ENCODE results near the gene KCNS1.

The KCNS1 gene

GRCh38 chr20:45042978-45043377 lies 57.9 kb downstream of the KCNS1 start:
- no peak for TF ChIP-seq CTCF (IDR thresholded peaks at IDR 0.05)
- Histone ChIP-seq H3K36me3 (peaks cover 33% of the 10 kb centered on the region), H3K9me3 (no peaks in the 10 kb centered on the region), H3K27ac (no peak overlapping the region), H3K4me1 (ENCODE audit: control insufficient read depth in 1 of 2, insufficient read depth in 1 of 2, low read depth in 1 of 2, low read length in 1 of 2) (peaks cover 49 to 61% of the 10 kb centered on the region in 2 experiments), H3K4me3 (ENCODE audit: low read depth in 1 of 2, low read length in 1 of 2) (no peak overlapping the region), H3K27me3 (no peaks in the 10 kb centered on the region)

All from neutrophil (primary cell).